Gastroesophageal sphincter (tissue), 3 donors: ENCODE data around the gene GPR137.

Experiments
- CTCF ChIP-seq, 4 experiments: fragments of 200-600 bp in 2 of 4; fragments of 450-650 bp in 2 of 4; sonication (generic) in 1 of 4; IDR thresholded peaks; one replicate each; pipeline ENCODE4 v1.5.1; 2017 to 2019; ENCODE audit warnings: antibody characterized with exemption in 4 of 4, mild to moderate bottlenecking in 2 of 4, moderate library complexity in 2 of 4
- EP300 ChIP-seq: sonication (generic); formaldehyde crosslinking; IDR thresholded peaks from one replicate; pipeline ENCODE4 v1.6.1; 2017; ENCODE audit warnings: antibody characterized with exemption, mild to moderate bottlenecking
- POLR2AphosphoS5 ChIP-seq: sonication (generic); formaldehyde crosslinking; IDR thresholded peaks from one replicate; pipeline ENCODE4 v1.6.1; 2017; ENCODE audit warnings: antibody characterized with exemption

GRCh38 chr11:64327375-64327774, 41.7 kb downstream of the GPR137 start:
- no peak for TF ChIP-seq EP300
- no peak for TF ChIP-seq CTCF (IDR thresholded peaks at IDR 0.05)
- TF ChIP-seq POLR2AphosphoS5, result no peak
